Measurements from ENCODE around the gene UGT1A5. TPM values are rescaled to one million over a fixed set of nuclear protein-coding genes. Genes with fewer than 3 reads are reported as not detected.

The UGT1A5 gene
- total RNA-seq, 6 experiments from 2014 or later = not detected

- TF ChIP-seq, protein P1, sequence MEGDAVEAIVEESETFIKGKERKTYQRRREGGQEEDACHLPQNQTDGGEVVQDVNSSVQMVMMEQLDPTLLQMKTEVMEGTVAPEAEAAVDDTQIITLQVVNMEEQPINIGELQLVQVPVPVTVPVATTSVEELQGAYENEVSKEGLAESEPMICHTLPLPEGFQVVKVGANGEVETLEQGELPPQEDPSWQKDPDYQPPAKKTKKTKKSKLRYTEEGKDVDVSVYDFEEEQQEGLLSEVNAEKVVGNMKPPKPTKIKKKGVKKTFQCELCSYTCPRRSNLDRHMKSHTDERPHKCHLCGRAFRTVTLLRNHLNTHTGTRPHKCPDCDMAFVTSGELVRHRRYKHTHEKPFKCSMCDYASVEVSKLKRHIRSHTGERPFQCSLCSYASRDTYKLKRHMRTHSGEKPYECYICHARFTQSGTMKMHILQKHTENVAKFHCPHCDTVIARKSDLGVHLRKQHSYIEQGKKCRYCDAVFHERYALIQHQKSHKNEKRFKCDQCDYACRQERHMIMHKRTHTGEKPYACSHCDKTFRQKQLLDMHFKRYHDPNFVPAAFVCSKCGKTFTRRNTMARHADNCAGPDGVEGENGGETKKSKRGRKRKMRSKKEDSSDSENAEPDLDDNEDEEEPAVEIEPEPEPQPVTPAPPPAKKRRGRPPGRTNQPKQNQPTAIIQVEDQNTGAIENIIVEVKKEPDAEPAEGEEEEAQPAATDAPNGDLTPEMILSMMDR (IDR thresholded peaks at IDR 0.05) = no peak
- no peak for DNase-seq
- H3K4me1 Mint-ChIP-seq (ENCODE audit: low read depth) = no peaks in the 10 kb centered on the region
- H3K4me3 Mint-ChIP-seq = no peak overlapping the region
- no peaks in the 10 kb centered on the region for H3K36me3 Mint-ChIP-seq (ENCODE audit: low read depth)
- peaks cover 5% of the 10 kb centered on the region for H3K27me3 Mint-ChIP-seq (ENCODE audit: insufficient read depth)
- H3K27ac Mint-ChIP-seq = no peak overlapping the region
- peaks cover 17% of the 10 kb centered on the region for H3K9me3 Mint-ChIP-seq
Observed at GRCh38 chr2:233775414-233775813, 62.7 kb downstream of the UGT1A5 start.

GRCh38 chr2:233778030-233778429, 65.3 kb downstream of the UGT1A5 start, which contains the start of gene MROH2A:
TSS of gene MROH2A (plus strand) at chr2:233778330. CDS start at chr2:233779359, 1,029 bp downstream.
- H3K4me1 Mint-ChIP-seq (ENCODE audit: low read depth) = no peaks in the 10 kb centered on the region
- H3K4me3 Mint-ChIP-seq = no peak within 1 kb of the TSS
- no peak within 1 kb of the TSS for H3K27ac Mint-ChIP-seq
- H3K9me3 Mint-ChIP-seq = peaks cover 23% of the 10 kb centered on the region
- H3K27me3 Mint-ChIP-seq (ENCODE audit: insufficient read depth) = peaks cover 2% of the 10 kb centered on the region; the same call in 1 of the 2 replicates
- no peaks in the 10 kb centered on the region for H3K36me3 Mint-ChIP-seq (ENCODE audit: low read depth)
- TF ChIP-seq, protein P1 (IDR thresholded peaks at IDR 0.05) = no peak
- DNase-seq = no peak

DNA sequence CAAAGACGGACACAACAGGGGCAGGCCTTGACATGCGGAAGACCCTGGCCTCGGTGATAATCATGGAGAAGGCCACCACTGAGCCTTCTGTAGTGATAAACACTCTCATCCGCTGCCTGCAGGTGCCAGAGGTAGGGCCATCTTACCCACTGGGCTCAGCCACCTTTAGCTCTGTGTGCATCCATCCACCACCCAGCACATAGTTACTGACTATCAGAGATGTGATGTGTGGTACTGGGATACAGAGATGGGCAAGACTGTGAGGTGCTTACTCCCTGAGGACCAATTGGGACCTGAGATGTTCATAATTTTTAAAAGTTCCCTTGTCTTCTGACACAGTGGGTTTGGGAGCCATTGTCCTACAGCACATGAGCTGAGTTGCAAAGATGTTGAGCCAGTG, 67.0 kb downstream of the UGT1A5 start:
- Mint-ChIP-seq H3K27ac (no peak overlapping the region), H3K4me3 (no peak overlapping the region), H3K27me3 (ENCODE audit: insufficient read depth) (peaks cover 2% of the 10 kb centered on the region; the same call in 1 of the 2 replicates), H3K9me3 (peaks cover 26% of the 10 kb centered on the region), H3K36me3 (ENCODE audit: low read depth) (no peaks in the 10 kb centered on the region), H3K4me1 (ENCODE audit: low read depth) (no peaks in the 10 kb centered on the region)
- TF ChIP-seq, protein P1 (IDR thresholded peaks at IDR 0.05) = no peak
- DNase-seq = no peak

DNA sequence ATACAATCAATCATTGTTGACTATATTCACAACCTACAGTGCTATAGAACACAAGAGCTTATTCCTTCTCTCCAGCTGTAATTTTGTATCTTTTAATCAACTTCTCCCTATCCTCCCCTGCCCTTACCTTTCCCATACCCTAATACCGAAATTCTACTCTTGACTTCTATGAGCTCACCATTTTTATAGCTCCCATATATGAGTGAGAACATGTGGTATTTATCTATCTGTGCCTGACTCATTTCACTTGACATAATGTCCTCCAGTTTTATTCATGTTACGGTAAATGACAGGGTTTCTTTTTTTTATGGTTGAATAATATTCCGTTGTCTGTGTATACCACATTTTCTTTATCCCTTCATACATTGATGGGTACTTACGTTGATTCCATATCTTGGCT, 68.1 kb downstream of the UGT1A5 start:
- H3K27me3 Mint-ChIP-seq (ENCODE audit: insufficient read depth) = peaks cover 2% of the 10 kb centered on the region; the same call in 1 of the 2 replicates
- no peaks in the 10 kb centered on the region for H3K4me1 Mint-ChIP-seq (ENCODE audit: low read depth)
- H3K27ac Mint-ChIP-seq = no peak overlapping the region
- H3K36me3 Mint-ChIP-seq (ENCODE audit: low read depth) = no peaks in the 10 kb centered on the region
- no peak for DNase-seq
- no peak overlapping the region for H3K4me3 Mint-ChIP-seq
- peaks cover 21% of the 10 kb centered on the region for H3K9me3 Mint-ChIP-seq
- TF ChIP-seq, protein P1 (IDR thresholded peaks at IDR 0.05) = no peak

GRCh38 chr2:233789554-233789953, 76.8 kb downstream of the UGT1A5 start:
- Mint-ChIP-seq H3K4me3 (no peak overlapping the region), H3K36me3 (ENCODE audit: low read depth) (no peaks in the 10 kb centered on the region), H3K9me3 (peaks cover 24% of the 10 kb centered on the region), H3K4me1 (ENCODE audit: low read depth) (no peaks in the 10 kb centered on the region), H3K27ac (no peak overlapping the region), H3K27me3 (ENCODE audit: insufficient read depth) (peaks cover 6% of the 10 kb centered on the region; the same call in 1 of the 2 replicates)
- DNase-seq = no peak
- TF ChIP-seq, protein P1 (IDR thresholded peaks at IDR 0.05) = no peak

All from HFFc6 (cell line).